CD14-positive monocyte (primary cell): ENCODE measurements around the gene PDXP. TPM values are rescaled to one million over a fixed set of nuclear protein-coding genes. Genes with fewer than 3 reads are reported as not detected.

Experiments
- DNase-seq, 3 donors: peaks; one replicate each; pipeline ENCODE4 v3.0.0-alpha.2; 2011 to 2022
- H2AFZ ChIP-seq: 2 replicates; pipeline ENCODE4 v1.6.0; 2012; ENCODE audit warnings: mild to moderate bottlenecking, low read depth, low read length, inconsistent platforms; ENCODE audit not compliant: insufficient read depth, poor library complexity, severe bottlenecking
- H3K27ac ChIP-seq, 2 donors: 1 replicate in 1 of 2; 2 replicates in 1 of 2; pipeline ENCODE4 v1.5.1; 2012 to 2013; ENCODE audit warnings: low read length in 2 of 2, control low read depth in 1 of 2, inconsistent platforms in 1 of 2, low read depth in 1 of 2, mild to moderate bottlenecking in 1 of 2
- H3K27me3 ChIP-seq, 2 donors: one replicate each; pipeline versions ENCODE4 v1.6.0 to v1.6.1; 2011 to 2013; ENCODE audit warnings: low read length in 2 of 2; ENCODE audit not compliant: control insufficient read depth in 2 of 2, insufficient read depth in 2 of 2
- H3K36me3 ChIP-seq, 2 donors: replicated peaks in 1 of 2; 1 replicate in 1 of 2; 2 replicates in 1 of 2; pipeline versions ENCODE4 v1.5.1 to v1.6.1; 2012 to 2013; ENCODE audit warnings: low read length in 2 of 2, control low read depth in 1 of 2, inconsistent platforms in 1 of 2, mild to moderate bottlenecking in 1 of 2; ENCODE audit not compliant: insufficient read depth in 2 of 2, control insufficient read depth in 1 of 2
- H3K4me1 ChIP-seq, 2 donors: 1 replicate in 1 of 2; 2 replicates in 1 of 2; pipeline versions ENCODE4 v1.5.1 to v1.6.1; 2012 to 2013; ENCODE audit warnings: low read length in 2 of 2, control low read depth in 1 of 2, inconsistent platforms in 1 of 2, mild to moderate bottlenecking in 1 of 2, moderate library complexity in 1 of 2; ENCODE audit not compliant: insufficient read depth in 2 of 2, control insufficient read depth in 1 of 2
- H3K4me2 ChIP-seq: replicated peaks from 2 replicates; pipeline ENCODE3; 2012; ENCODE audit warnings: low read length, moderate library complexity, mild to moderate bottlenecking; ENCODE audit not compliant: poor library complexity, severe bottlenecking; ENCODE audit errors: extremely low read depth
- H3K4me3 ChIP-seq, 3 experiments: fragments of 200-600 bp in 1 of 3; sonication (generic) in 1 of 3; replicated peaks in 1 of 3; 1 replicate in 2 of 3; 2 replicates in 1 of 3; pipeline ENCODE4 v1.5.1; 2011 to 2013; ENCODE audit warnings: low read length in 3 of 3, mild to moderate bottlenecking in 3 of 3, control low read depth in 2 of 3, low read depth in 2 of 3, inconsistent platforms in 1 of 3, moderate library complexity in 1 of 3
- H3K79me2 ChIP-seq: 2 replicates; pipeline ENCODE4 v1.6.0; 2012; ENCODE audit warnings: mild to moderate bottlenecking, control low read depth, inconsistent platforms, low read length, moderate library complexity; ENCODE audit not compliant: insufficient read depth
- H3K9ac ChIP-seq: 2 replicates; pipeline ENCODE4 v1.6.0; 2017; ENCODE audit warnings: low read length, mild to moderate bottlenecking; ENCODE audit not compliant: insufficient read depth, poor library complexity, severe bottlenecking
- H3K9me3 ChIP-seq, 2 donors: replicated peaks in 1 of 2; 1 replicate in 1 of 2; 2 replicates in 1 of 2; pipeline versions ENCODE4 v1.5.1 to v1.6.1; 2012 to 2013; ENCODE audit warnings: low read length in 2 of 2, control low read depth in 1 of 2; ENCODE audit not compliant: control insufficient read depth in 1 of 2, insufficient read depth in 1 of 2
- H4K20me1 ChIP-seq: 2 replicates; pipeline ENCODE4 v1.6.0; 2012; ENCODE audit warnings: mild to moderate bottlenecking, low read length, control low read depth, moderate library complexity; ENCODE audit not compliant: insufficient read depth
- H3K27ac Mint-ChIP-seq, 7 donors: one replicate each; pipeline ENCODE4 v1.8.0; 2020; ENCODE audit warnings: mild to moderate bottlenecking in 7 of 7, mixed read lengths in 7 of 7, moderate library complexity in 6 of 7, inconsistent platforms in 2 of 7
- H3K27me3 Mint-ChIP-seq, 3 donors: one replicate each; pipeline ENCODE4 v1.8.0; 2021 to 2022; ENCODE audit warnings: low read depth in 3 of 3, mild to moderate bottlenecking in 3 of 3, mixed read lengths in 3 of 3, moderate library complexity in 3 of 3, inconsistent platforms in 1 of 3
- H3K36me3 Mint-ChIP-seq, 2 donors: one replicate each; pipeline ENCODE4 v1.8.0; 2020; ENCODE audit warnings: mixed read lengths in 2 of 2, inconsistent platforms in 1 of 2, mild to moderate bottlenecking in 1 of 2
- H3K4me1 Mint-ChIP-seq: one replicate; pipeline ENCODE4 v1.8.0; 2020; ENCODE audit warnings: mild to moderate bottlenecking, mixed read lengths
- H3K4me3 Mint-ChIP-seq, 2 donors: one replicate each; pipeline ENCODE4 v1.8.0; 2020; ENCODE audit warnings: mild to moderate bottlenecking in 2 of 2, mixed read lengths in 2 of 2, moderate library complexity in 1 of 2
- H3K9me3 Mint-ChIP-seq, 7 donors: one replicate each; pipeline ENCODE4 v1.8.0; 2020 to 2022; ENCODE audit warnings: mixed read lengths in 7 of 7, mild to moderate bottlenecking in 6 of 7, moderate library complexity in 6 of 7, inconsistent platforms in 2 of 7
- CTCF ChIP-seq: fragments of 200-600 bp; IDR thresholded peaks from one replicate; pipeline ENCODE4 v1.8.0; 2022; ENCODE audit warnings: antibody characterized with exemption, mild to moderate bottlenecking
- WGBS: methylation state at CpG from one replicate; pipeline ENCODE4 v1.1.5; 2013; ENCODE audit warnings: missing lambda C conversion rate; ENCODE audit not compliant: insufficient coverage; 5-methylcytosine and 5-hydroxymethylcytosine counted together
- intact Hi-C, 2 donors: fragments of 100-400 bp; cut with micrococcal nuclease; formaldehyde crosslinking; loops; one replicate each; pipeline versions ENCODE4 v1.15.0 to v1.15.1; 2023
- polyA plus RNA-seq, 3 donors: library from polyadenylated mRNA; depleted of rRNA in 1 of 3; unstranded in 2 of 3; stranded (reverse) in 1 of 3; fragments of 300-500 nt in 2 of 3; fragments of >200 nt in 1 of 3; fragmentation: Illumina TruSeq in 2 of 3; gene quantifications; 1 replicate in 2 of 3; 2 replicates in 1 of 3; pipeline ENCODE4 v1.2.3, GENCODE V29; 2012 to 2021

The PDXP gene
- polyA plus RNA-seq, 3 donors: 1.0 to 4.7 (median 4.3) TPM

- H3K4me3 ChIP-seq: no peak overlapping the region
- 80% methylated on average over 1 of the region's 7 CpGs for WGBS
- peak overlapping the region in 1 of 7 donors; percentile 76 for H3K27ac Mint-ChIP-seq
Measured at GRCh38 chr22:37690407-37690806, 31.9 kb downstream of the PDXP start.

GRCh38 chr22:37690901-37691504 lies 32.5 kb downstream of the PDXP start:
- Histone ChIP-seq H3K9me3 (no peaks in the 10 kb centered on the region), H4K20me1 (peaks cover 23% of the 10 kb centered on the region), H2AFZ (no peak overlapping the region), H3K27ac (no peak overlapping the region), H3K4me3 (no peak overlapping the region), H3K27me3 (no peaks in the 10 kb centered on the region), H3K4me1 (peaks cover 16 to 22% of the 10 kb centered on the region in 2 donors), H3K36me3 (peaks cover 57 to 76% of the 10 kb centered on the region in 2 donors), H3K4me2 (no peak overlapping the region), H3K79me2 (peaks cover 32% of the 10 kb centered on the region), H3K9ac (no peak overlapping the region)
- no peaks in the 10 kb centered on the region for H3K9me3 Mint-ChIP-seq
- H3K27ac Mint-ChIP-seq: no peak overlapping the region
- TF ChIP-seq CTCF: no peak
- intact Hi-C loops: no loop called here
- WGBS: 98% methylated on average over 18 of the region's 18 CpGs
- no peak overlapping the region for H3K4me3 Mint-ChIP-seq
- DNase-seq: no peak
- H3K27me3 Mint-ChIP-seq: peaks cover 0 to 2% (median 0%) of the 10 kb centered on the region in 3 donors
- H3K36me3 Mint-ChIP-seq: peaks cover 63 to 85% of the 10 kb centered on the region in 2 donors
- H3K4me1 Mint-ChIP-seq: peaks cover 25% of the 10 kb centered on the region

More at GRCh38 chr22:37690407-37690806, 31.9 kb downstream of the PDXP start:
- DNase-seq: no peak
- H3K27me3 ChIP-seq: no peaks in the 10 kb centered on the region
- H3K27me3 Mint-ChIP-seq: peaks cover 0 to 2% (median 0%) of the 10 kb centered on the region in 3 donors
- peaks cover 57 to 74% of the 10 kb centered on the region in 2 donors for H3K36me3 ChIP-seq
- intact Hi-C loops: no loop called here
- no peaks in the 10 kb centered on the region for H3K9me3 Mint-ChIP-seq
- H3K79me2 ChIP-seq: peaks cover 32% of the 10 kb centered on the region
- H3K4me3 Mint-ChIP-seq: no peak overlapping the region
- H3K27ac ChIP-seq: no peak overlapping the region
- no peaks in the 10 kb centered on the region for H3K9me3 ChIP-seq
- H3K4me1 Mint-ChIP-seq: peaks cover 23% of the 10 kb centered on the region
- H3K36me3 Mint-ChIP-seq: peaks cover 60 to 79% of the 10 kb centered on the region in 2 donors
- H3K9ac ChIP-seq: no peak overlapping the region
- H3K4me1 ChIP-seq: peaks cover 17 to 24% of the 10 kb centered on the region in 2 donors
- no peak overlapping the region for H3K4me2 ChIP-seq
- H2AFZ ChIP-seq: no peak overlapping the region
- no peak for TF ChIP-seq CTCF
- peaks cover 23% of the 10 kb centered on the region for H4K20me1 ChIP-seq
